GM19035 (cell line): ENCODE data around the gene PPTC7.
"Not testable (repeated sequence)": the region's sequence is repeated elsewhere in the genome, so short reads cannot be mapped to it uniquely, and the experiment has no call there.

Source experiments
- ATAC-seq: cut with Tn5 transposase; IDR thresholded peaks from one replicate; pipeline ENCODE4 v1.9.1; 2021; ENCODE audit not compliant: unreplicated experiment

Gene PPTC7

DNA sequence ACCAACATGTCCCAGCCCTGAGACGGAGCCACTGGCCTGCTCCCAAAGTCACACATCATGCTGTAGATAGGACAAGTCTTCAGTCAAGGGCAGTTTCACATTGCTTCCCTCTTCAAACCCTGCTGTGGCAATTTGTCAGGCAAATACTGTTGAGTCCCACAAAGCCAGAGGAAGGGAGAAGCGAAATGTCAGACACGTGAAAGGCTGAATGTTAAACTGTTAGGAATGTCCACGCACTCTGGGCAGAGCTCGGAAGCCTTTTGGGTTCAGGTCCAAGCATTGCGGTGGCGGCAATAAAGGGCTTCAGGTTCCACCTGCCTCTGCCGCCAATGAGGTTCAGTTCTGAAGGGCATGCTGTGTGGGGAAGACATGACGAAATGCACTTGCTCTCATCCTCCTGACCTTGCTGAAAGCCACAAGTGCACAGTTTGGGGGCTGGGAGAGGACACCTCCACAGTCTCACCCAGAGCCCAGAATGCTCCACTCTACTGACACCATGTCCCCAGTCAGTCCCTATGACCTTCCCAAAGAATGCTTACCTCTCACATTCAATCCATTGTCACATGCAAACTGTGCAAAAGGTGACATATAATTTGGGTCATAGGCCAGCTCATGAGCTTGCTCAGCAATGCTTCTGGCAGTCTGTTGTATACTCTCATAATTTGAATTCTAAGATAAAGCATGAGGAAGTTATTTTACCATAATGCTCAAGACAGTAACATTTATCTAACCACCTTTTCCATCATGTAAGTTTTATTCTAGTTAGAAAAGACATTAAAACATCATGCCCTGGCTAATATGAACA is 45.3 kb downstream of the PPTC7 start:
- no peak for ATAC-seq

DNA sequence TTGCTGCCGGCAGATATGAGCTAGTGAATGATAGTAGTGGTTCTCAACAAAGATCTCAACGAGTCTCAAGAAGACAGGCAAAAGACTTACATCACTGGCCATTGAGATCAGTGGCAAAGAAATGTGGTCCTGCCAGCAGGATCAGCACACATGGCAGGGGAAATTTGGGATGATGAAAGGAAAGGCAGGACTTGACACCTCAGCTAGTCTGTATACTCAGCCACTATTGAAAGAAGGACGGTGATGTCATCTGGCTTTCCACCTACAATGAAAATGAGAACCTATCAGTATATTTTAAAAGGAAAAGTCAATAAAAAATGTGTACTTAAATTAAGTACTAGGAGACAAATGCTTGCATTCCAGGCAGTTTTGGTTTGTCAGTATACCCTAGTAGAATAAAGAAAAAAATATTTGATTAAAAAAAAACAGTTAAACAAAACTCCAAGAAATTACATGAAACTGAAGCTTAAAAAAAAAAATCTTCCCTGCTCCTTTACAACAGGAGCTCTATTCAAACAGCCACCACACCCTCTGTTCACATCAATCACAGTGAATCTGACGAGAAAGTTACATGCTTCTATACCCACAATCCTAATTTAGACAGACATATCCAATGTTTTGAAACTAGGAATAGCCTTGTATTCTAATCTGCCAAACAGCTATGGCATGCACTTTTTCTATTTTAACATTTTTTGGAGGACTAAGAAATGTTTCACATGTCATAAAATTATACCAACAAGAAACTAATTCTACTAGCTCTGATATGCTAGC is 46.1 kb downstream of the PPTC7 start:
- ATAC-seq, result no peak

- no peak for ATAC-seq
These were observed 48.3 kb downstream of the PPTC7 start for GRCh38 chr12:110534811-110535210.

DNA sequence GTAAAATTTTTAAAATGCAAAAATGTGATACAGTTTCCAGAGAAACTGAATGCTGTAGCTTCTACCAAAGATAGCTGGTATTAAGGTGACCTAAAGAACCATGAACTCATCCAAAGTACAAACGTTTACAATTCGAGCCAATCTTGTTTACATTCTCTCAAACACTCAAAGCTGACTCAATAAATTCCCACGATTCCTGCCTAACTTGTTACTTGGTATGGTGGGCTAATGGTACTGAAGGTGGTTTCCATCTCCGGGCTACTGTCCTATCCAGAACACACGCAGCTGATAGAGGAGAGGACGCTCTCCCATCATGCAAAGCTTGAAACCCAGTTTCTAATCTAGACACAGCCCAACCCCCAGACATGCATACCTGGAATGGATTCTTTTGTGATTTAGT is 49.5 kb downstream of the PPTC7 start:
- ATAC-seq, result no peak

DNA sequence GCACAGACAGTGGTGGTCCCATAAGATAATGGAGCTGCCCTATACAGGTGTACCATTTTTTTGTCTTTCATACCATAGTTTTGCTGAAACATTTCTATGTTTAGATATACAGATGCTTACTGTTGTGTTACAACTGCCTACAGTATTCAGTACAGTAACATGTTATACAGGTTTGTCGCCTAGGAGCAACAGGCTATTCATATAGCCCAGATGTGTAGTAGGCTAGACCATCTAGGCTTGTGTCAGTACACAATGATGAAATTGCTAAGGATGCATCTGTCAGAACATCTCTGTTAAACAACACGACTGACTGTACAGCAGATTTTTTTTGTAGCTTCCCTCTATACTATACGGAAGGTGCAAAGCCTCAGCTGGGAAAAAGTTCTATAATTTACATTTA is 50.5 kb downstream of the PPTC7 start:
- no peak for ATAC-seq

- peak; percentile 90 for ATAC-seq
These were observed 51.3 kb downstream of the PPTC7 start for GRCh38 chr12:110531741-110532333.

DNA sequence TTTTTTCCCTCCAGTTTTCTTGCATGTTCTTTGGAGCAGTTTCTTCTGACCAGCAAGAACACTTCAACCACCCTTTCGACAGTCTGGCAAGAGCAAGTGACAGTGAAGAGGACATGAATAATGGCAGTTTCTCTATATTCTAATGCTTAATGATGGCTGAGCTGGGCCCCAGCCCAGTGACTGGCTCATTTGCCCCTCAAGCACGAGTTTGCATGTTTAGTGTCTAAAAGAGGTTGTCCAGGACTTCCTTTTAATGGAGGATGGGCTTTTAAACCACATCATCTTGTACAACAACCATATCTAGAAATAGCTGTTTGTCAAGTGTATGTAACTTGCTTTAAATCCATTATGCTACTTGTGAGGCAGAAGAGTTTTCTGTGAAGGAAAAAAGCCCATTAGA is 52.6 kb downstream of the PPTC7 start:
- no peak for ATAC-seq

GRCh38 chr12:110528277-110528839 is 54.8 kb downstream of the PPTC7 start:
- no peak for ATAC-seq

- ATAC-seq, result not testable (repeated sequence)
These were observed 62.0 kb downstream of the PPTC7 start for GRCh38 chr12:110520876-110521712.

GRCh38 chr12:110518014-110518413 is 65.1 kb downstream of the PPTC7 start:
- not testable (repeated sequence) for ATAC-seq

GRCh38 chr12:110516995-110517394 is 66.1 kb downstream of the PPTC7 start:
- no peak for ATAC-seq

DNA sequence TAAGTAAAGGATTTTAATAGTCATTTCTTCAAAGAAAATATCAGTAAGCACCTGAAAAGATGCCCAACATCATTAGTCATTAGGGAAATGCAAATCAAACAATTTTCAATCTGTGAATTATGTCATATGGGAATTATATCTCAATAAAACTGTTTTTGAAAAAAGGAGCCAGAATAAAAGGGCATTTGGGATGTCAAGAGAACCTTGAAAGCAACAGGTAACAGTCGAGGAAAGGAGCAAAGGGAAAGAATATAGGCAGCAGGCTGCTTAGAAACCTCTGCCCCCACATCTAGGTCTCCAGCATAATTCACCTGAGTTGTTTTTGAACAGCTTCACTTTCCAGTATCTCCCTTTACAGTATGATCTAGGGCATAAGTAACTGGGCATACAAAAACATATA is 68.8 kb downstream of the PPTC7 start:
- ATAC-seq, result no peak

- ATAC-seq, result no peak
These were observed 69.3 kb downstream of the PPTC7 start for GRCh38 chr12:110513842-110514241.

- ATAC-seq, result no peak
These were observed 75.0 kb downstream of the PPTC7 start for GRCh38 chr12:110508071-110508586.

DNA sequence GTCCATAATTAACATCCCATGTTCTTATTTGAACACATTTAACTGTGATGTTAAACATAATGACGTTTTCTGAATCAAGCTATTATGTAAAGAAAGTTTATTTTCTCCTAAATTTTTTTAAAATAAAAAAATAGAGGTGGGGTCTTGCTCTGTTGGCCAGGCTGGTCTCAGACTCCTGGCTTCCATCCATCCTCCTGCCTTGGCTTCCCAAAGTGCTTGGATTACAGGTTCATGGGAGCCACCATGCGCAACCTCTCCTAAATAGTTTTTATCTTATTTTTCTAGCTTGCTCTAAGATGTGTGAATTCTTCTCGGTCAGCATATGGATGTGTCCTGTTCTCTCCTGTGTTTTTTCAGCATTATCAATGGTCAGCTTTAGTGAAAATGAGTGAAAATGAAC is 77.8 kb downstream of the PPTC7 start:
- no peak for ATAC-seq

DNA sequence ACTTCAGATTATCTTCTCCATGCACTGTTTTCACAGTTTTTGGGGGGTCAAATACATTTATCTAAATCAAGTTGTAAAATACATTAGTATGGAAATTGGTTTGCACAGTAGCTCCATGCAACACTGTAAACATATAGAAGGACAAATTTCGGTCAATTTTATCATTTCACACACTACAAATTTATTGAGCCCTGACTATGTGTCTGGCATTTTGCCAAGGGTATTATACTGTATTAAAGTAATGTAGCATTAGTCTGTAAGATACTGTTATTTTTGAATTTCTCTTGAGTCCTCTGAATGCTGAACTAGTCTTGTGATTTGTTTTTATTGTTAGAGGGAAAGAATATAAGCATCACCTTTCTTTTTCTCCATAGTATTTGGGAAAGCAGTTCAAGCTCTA is 79.7 kb downstream of the PPTC7 start:
- no peak for ATAC-seq

- peak; percentile 96 for ATAC-seq
These were observed 81.1 kb downstream of the PPTC7 start, which contains the start of the genes RAD9B and VPS29 for GRCh38 chr12:110501752-110502738. Gene RAD9B (plus strand): TSS chr12:110502331. CDS start chr12:110502338, 7 bp downstream. Gene VPS29 (minus strand): TSS chr12:110502111. CDS start chr12:110502051, 60 bp downstream.

DNA sequence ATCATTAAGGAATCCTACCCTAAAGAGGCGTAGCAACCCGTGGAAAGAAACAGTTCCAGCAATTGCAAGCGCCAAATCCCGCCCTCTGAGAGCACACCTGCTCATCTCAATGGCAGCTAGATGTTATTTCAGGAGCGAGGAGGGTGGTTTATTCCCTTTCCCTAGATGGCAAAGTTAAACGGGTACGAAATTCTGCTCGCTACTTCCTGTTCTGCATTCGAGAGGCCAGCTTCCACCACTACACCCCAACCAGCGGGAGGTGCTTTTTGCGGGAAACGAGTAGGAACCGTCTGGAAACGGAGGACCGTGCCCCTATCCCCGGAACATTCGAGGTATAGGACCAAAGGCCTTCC is 81.7 kb downstream of the PPTC7 start:
- no peak for ATAC-seq
